Endothelial cell of umbilical vein (primary cell): Measurements from ENCODE around the gene FBN3. TPM values are rescaled to one million over a fixed set of nuclear protein-coding genes. Genes with fewer than 3 reads are reported as not detected.

Source experiments
- BruUV-seq: library from RNA; stranded (reverse); fragments of 400-500 nt; replicated peaks from 2 replicates; lab custom pipeline; 2021; lab: Mats Ljungman, UMichigan
- CTCF ChIA-PET: fragments of 300-600, 350-600 bp; sonication (Branson Sonifier 250); formaldehyde crosslinking; loops from one replicate; lab custom pipeline; 2021; ENCODE audit warnings: antibody characterized with exemption, inconsistent platforms; lab: Charles Lee
- POLR2A ChIA-PET: fragments of 300-600, 350-600 bp; sonication (Branson Sonifier 250); formaldehyde crosslinking; loops from one replicate; lab custom pipeline; 2021; ENCODE audit warnings: antibody characterized with exemption, inconsistent platforms; lab: Charles Lee
- DNase-seq: peaks from one replicate; pipeline ENCODE4 v3.0.0-alpha.2; 2011; ENCODE audit warnings: low read depth, low spot score
- FAIRE-seq: peaks from 2 replicates; lab custom pipeline; 2011; peaks lifted over from hg19 to GRCh38; lab: Jason Lieb, UNC
- H2AFZ ChIP-seq: 2 replicates; pipeline ENCODE4 v1.6.0; 2012; ENCODE audit warnings: low read depth, low read length, control low read depth, inconsistent platforms
- H3K27ac ChIP-seq: 2 replicates; pipeline ENCODE4 v1.5.1; 2011; ENCODE audit warnings: low read depth, mild to moderate bottlenecking, control low read depth, low read length, moderate library complexity; ENCODE audit not compliant: insufficient read depth
- H3K27me3 ChIP-seq, 2 experiments: 2 replicates each; pipeline versions ENCODE4 v1.6.0 to v1.6.1; 2011; ENCODE audit warnings: low read length in 2 of 2, mixed read lengths in 1 of 2; ENCODE audit not compliant: control insufficient read depth in 2 of 2, insufficient read depth in 2 of 2
- H3K36me3 ChIP-seq, 2 experiments: 2 replicates in 1 of 2; 3 replicates in 1 of 2; pipeline ENCODE4 v1.5.1; 2011; ENCODE audit warnings: low read length in 2 of 2, mild to moderate bottlenecking in 1 of 2, moderate library complexity in 1 of 2; ENCODE audit not compliant: control insufficient read depth in 2 of 2, insufficient read depth in 2 of 2; ENCODE audit errors: extremely low read depth in 1 of 2
- H3K4me1 ChIP-seq: 3 replicates; pipeline ENCODE4 v1.5.1; 2011; ENCODE audit warnings: mild to moderate bottlenecking, low read length; ENCODE audit not compliant: control insufficient read depth, insufficient read depth; ENCODE audit errors: extremely low read depth
- H3K4me2 ChIP-seq: 2 replicates; pipeline ENCODE4 v1.6.1; 2011; ENCODE audit warnings: low read length, control low read depth, mixed read lengths; ENCODE audit not compliant: insufficient read depth
- H3K4me3 ChIP-seq, 3 experiments: fragments of 200-600 bp in 1 of 3; sonication (generic), shearing (Covaris generic) in 1 of 3; replicated peaks in 1 of 3; 2 replicates each; pipeline ENCODE4 v1.5.1; 2011 to 2016; ENCODE audit warnings: control low read depth in 3 of 3, low read length in 3 of 3, mild to moderate bottlenecking in 2 of 3, inconsistent platforms in 1 of 3, low read depth in 1 of 3, moderate library complexity in 1 of 3; ENCODE audit not compliant: insufficient read depth in 1 of 3
- H3K79me2 ChIP-seq: 2 replicates; pipeline ENCODE4 v1.6.0; 2012; ENCODE audit warnings: low read length, inconsistent platforms; ENCODE audit not compliant: control insufficient read depth, insufficient read depth
- H3K9ac ChIP-seq: replicated peaks from 2 replicates; pipeline ENCODE3; 2011; ENCODE audit warnings: low read length, control low read depth; ENCODE audit not compliant: insufficient read depth; ENCODE audit errors: extremely low read depth
- H3K9me1 ChIP-seq: replicated peaks from 3 replicates; pipeline ENCODE4 v1.6.0; 2011; ENCODE audit warnings: mild to moderate bottlenecking, low read length; ENCODE audit not compliant: control insufficient read depth, insufficient read depth; ENCODE audit errors: extremely low read depth
- H3K9me3 ChIP-seq: replicated peaks from 2 replicates; pipeline ENCODE4 v1.5.1; 2012; ENCODE audit warnings: low read length, inconsistent platforms; ENCODE audit not compliant: control insufficient read depth, insufficient read depth
- H4K20me1 ChIP-seq: replicated peaks from 2 replicates; pipeline ENCODE3; 2011; ENCODE audit warnings: mild to moderate bottlenecking, low read length; ENCODE audit not compliant: control insufficient read depth, insufficient read depth; ENCODE audit errors: extremely low read depth
- CTCF ChIP-seq, 2 donors: IDR thresholded peaks; 1 replicate in 1 of 2; 2 replicates in 1 of 2; pipeline ENCODE4 v1.5.1; 2011; ENCODE audit warnings: low read length in 2 of 2, mild to moderate bottlenecking in 2 of 2, moderate library complexity in 2 of 2, control low read depth in 1 of 2, inconsistent platforms in 1 of 2, low read depth in 1 of 2; ENCODE audit not compliant: insufficient read depth in 1 of 2; ENCODE audit errors: extremely low read depth in 1 of 2
- EZH2 ChIP-seq: IDR thresholded peaks from 2 replicates; pipeline ENCODE4 v1.6.1; 2012; ENCODE audit warnings: borderline replicate concordance, low read depth, mild to moderate bottlenecking, moderate library complexity, low read length, inconsistent platforms; ENCODE audit not compliant: severe bottlenecking
- FOS ChIP-seq: IDR thresholded peaks from 2 replicates; pipeline ENCODE4 v1.6.1; 2011; ENCODE audit warnings: mild to moderate bottlenecking, low read length, moderate library complexity, borderline replicate concordance; ENCODE audit not compliant: insufficient read depth
- GATA2 ChIP-seq: IDR thresholded peaks from 2 replicates; pipeline ENCODE4 v1.7.0; 2011; ENCODE audit warnings: low read depth, mild to moderate bottlenecking, moderate library complexity, mixed read lengths, low read length; ENCODE audit not compliant: insufficient read length, insufficient read depth
- JUN ChIP-seq: IDR thresholded peaks from 2 replicates; pipeline ENCODE4 v1.6.1; 2011; ENCODE audit warnings: borderline replicate concordance, low read depth; ENCODE audit not compliant: insufficient read length, insufficient read depth
- MAX ChIP-seq: IDR thresholded peaks from 2 replicates; pipeline ENCODE4 v1.6.1; 2011; ENCODE audit not compliant: insufficient read depth, insufficient read length
- MYC ChIP-seq: IDR thresholded peaks from one replicate; pipeline ENCODE4 v1.6.1; 2011; ENCODE audit warnings: mild to moderate bottlenecking, low read depth, low read length
- POLR2A ChIP-seq: IDR thresholded peaks from 2 replicates; pipeline ENCODE4 v1.6.1; 2012; ENCODE audit warnings: low read depth, mild to moderate bottlenecking, control low read depth, low read length
- POLR2AphosphoS5 ChIP-seq: IDR thresholded peaks from 2 replicates; pipeline ENCODE4 v1.6.1; 2012; ENCODE audit warnings: low read depth, mild to moderate bottlenecking, control low read depth, low read length, moderate library complexity; ENCODE audit not compliant: insufficient read depth
- dilution Hi-C: fragments of 300-500 bp; cut with MboI; formaldehyde crosslinking; loops from one replicate; pipeline ENCODE4 v1.15.0; 2019; ENCODE audit warnings: low sequenced_read_pairs; ENCODE audit not compliant: extremely low pct_ligation_motif_present
- intact Hi-C: fragments of 100-400 bp; cut with micrococcal nuclease; formaldehyde crosslinking; loops from one replicate; pipeline ENCODE4 v1.10.0; 2022
- polyA plus RNA-seq, 4 experiments: library from polyadenylated mRNA; depleted of rRNA in 3 of 4; stranded (reverse) in 3 of 4; unstranded in 1 of 4; fragments of >200 nt; gene quantifications; 2 replicates each; pipeline versions ENCODE4 v1.2.1 to v1.2.3, GENCODE V29; 2011 to 2012; ENCODE audit warnings: missing spikeins in 1 of 4
- total RNA-seq: library from RNA; stranded (reverse); gene quantifications from 2 replicates; pipeline ENCODE4 v1.2.3, GENCODE V29; 2021

Gene FBN3
- total and polyA plus RNA-seq, 2 donors (not counting 3 experiments of a cell fraction or from before 2014, with no cell fraction given): not detected

- H3K36me3 ChIP-seq: no peaks in the 10 kb centered on the region
- H3K9me3 ChIP-seq: no peaks in the 10 kb centered on the region
- H3K4me2 ChIP-seq: no peak overlapping the region
- TF ChIP-seq MAX (no peak), JUN (no peak), MYC (no peak), CTCF (IDR thresholded peaks at IDR 0.05; ENCODE audit: extremely low read depth in 1 of 2, insufficient read depth in 1 of 2, low read depth in 1 of 2, low read length in 2 of 2) (no peak), EZH2 (no peak), GATA2 (no peak), POLR2AphosphoS5 (no peak), POLR2A (no peak), FOS (no peak)
- H2AFZ ChIP-seq: no peak overlapping the region
- no TSS peak for BruUV-seq
- H3K9ac ChIP-seq: no peak overlapping the region
- FAIRE-seq (no peak), DNase-seq (no peak)
- ChIA-PET CTCF (no interaction called here), POLR2A (no interaction called here)
- intact Hi-C loops: no loop called here
- dilution Hi-C loops: no loop called here
- H3K27me3 ChIP-seq: no peaks in the 10 kb centered on the region
- peaks cover 5% of the 10 kb centered on the region for H3K4me1 ChIP-seq
- H3K79me2 ChIP-seq: no peaks in the 10 kb centered on the region
- H3K27ac ChIP-seq: no peak overlapping the region
- no peaks in the 10 kb centered on the region for H4K20me1 ChIP-seq
- no peak overlapping the region for H3K4me3 ChIP-seq
- H3K9me1 ChIP-seq: no peaks in the 10 kb centered on the region
These were observed 103.4 kb downstream of the FBN3 start for GRCh38 chr19:8045872-8046568.
